GM19452 (cell line): ENCODE data around the gene MAP7.
"Not testable (repeated sequence)": the region's sequence is repeated elsewhere in the genome, so short reads cannot be mapped to it uniquely, and the experiment has no call there.

Experiments used
- ATAC-seq: cut with Tn5 transposase; IDR thresholded peaks from one replicate; pipeline ENCODE4 v1.9.1; 2021; ENCODE audit not compliant: unreplicated experiment

The MAP7 gene

DNA sequence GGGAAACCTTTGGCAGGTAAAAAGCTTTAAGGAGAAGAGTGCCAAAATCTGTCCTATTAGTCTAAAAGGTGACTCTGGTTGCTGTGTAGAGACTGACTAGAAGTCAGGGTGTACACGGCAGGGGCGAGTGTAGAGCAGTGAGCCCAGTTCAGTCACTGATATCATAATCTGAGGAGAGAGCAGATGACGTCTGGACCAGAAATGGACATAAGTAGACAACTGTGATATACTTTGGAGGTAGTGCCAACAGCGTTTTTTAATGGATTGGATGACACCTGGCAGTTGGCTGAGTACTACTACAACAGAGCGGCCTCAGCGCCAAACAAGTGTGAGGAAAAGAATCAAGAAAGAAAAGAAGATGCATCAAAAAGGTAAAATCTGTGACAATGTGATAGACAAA, 76.0 kb downstream of the MAP7 start:
- ATAC-seq: no peak

- no peak for ATAC-seq
These were observed 78.3 kb downstream of the MAP7 start for GRCh38 chr6:136471922-136472321.

- no peak for ATAC-seq
These were observed 78.8 kb downstream of the MAP7 start for GRCh38 chr6:136471372-136471771.

GRCh38 chr6:136470044-136470443, 80.2 kb downstream of the MAP7 start:
- ATAC-seq: no peak

GRCh38 chr6:136469154-136469553, 81.1 kb downstream of the MAP7 start:
- no peak for ATAC-seq

DNA sequence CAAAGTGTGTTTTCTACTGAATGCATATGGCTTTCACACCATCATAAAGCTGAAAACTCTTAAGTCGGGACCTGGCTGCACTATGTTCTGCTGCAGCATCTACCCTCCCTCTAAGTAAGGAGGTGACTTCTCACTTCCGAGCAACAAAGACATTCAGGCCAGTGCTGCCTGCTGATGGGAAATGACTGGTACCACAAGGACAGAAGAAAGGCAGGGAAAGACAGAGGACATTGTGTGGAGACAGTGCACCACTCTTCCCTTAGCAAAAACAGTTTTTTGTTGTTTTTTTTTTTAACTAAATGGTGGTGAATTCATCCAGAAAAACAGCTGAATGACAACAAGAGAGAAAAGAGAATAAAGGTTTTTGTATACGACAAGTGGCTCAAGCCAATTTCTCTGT, 81.5 kb downstream of the MAP7 start:
- ATAC-seq: no peak

DNA sequence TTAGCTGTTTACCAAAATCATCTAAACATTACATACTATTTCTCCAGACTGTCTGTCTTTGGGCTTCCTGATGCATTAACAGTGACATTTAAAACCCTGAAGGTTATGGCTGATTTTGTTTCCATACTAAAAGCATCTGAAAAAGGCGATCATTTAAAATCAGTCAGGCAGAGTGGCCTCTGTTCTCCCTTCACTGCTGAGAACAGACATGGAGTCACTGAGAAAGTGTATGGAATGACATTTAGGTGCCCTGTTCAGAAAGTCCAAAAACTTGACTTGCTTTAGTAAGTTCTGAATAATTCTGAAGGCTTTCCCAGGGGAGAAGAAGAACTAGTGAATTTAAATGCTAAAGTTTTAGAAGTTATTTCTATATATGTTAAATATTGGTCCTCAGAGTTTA, 83.0 kb downstream of the MAP7 start:
- ATAC-seq: no peak

GRCh38 chr6:136466777-136467176, 83.4 kb downstream of the MAP7 start:
- ATAC-seq: no peak

DNA sequence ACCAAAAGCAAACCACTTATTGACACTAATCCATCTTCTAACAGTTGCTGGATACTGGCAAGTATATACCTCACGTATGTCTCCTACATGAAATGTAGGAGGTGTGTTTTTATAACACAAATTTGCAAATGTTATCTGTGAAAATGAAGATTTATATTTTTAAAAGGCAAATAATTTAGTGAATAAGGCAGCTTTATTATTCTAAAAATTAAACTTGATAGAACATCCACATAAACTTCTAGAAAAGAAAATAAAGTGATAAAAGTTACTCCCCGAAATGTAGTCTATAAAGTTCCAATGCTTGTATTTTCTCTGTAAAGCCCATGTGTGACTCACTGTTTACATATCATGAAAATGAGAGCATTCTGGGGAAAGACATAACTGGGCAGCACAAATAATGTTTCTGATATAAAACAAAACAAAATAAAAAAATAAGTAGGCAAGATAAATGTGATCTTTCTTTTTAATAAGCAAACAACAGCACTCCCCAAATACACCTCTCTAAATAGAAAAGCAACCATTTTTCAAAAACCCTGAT, 84.4 kb downstream of the MAP7 start:
- no peak for ATAC-seq

DNA sequence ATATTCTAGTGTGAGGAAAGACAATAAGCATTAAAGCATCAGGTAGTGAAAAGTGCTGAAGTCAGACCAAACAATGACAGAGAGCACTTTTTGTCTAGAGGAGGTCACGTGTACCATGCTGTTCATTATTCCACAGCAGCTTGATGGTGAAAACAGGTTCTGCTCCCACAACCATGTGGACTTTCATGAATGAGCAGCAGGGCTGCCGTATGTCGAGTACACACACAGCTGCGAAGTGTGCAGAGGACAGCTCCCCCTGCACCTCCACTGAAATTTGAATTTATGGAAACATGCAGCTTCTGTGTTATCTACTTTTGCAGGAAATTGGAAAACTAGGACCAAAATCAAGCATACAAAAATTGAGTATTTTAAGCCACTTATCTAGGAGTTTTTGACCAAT, 85.3 kb downstream of the MAP7 start:
- no peak for ATAC-seq

- ATAC-seq: peak; percentile 67
These were observed 86.1 kb downstream of the MAP7 start for GRCh38 chr6:136464148-136464547.

GRCh38 chr6:136463743-136464142, 86.5 kb downstream of the MAP7 start:
- ATAC-seq: no peak

DNA sequence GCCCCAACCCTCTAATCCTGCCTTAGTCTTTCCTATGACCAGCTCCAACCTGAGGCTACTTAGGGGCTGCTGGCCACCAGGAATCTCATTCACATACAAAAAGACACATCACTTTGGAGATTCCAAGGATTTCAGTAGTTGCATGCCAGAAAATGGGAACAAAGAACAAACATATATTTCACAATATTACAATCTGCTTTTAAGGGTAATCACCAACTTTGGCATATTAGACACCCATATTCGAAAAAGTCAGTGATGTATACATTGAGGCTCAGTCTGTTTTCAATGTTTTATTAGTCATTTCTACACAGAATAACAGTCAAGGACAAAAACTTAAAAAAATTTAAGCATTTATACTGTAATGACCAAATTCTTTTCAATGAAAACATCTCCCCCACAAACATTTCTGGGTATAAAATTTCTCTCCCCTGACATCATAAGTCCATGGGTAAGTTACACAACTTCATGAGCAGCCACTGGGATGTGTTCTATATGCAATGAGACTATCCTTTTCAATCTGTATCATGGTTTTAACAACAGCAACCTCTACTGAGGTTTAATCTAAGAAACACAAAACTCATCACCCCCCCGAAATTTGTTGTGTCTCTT, 103.5 kb downstream of the MAP7 start:
- no peak for ATAC-seq

- no peak for ATAC-seq
These were observed 104.1 kb downstream of the MAP7 start for GRCh38 chr6:136446145-136446544.

- ATAC-seq: no peak
These were observed 105.2 kb downstream of the MAP7 start for GRCh38 chr6:136445063-136445462.

DNA sequence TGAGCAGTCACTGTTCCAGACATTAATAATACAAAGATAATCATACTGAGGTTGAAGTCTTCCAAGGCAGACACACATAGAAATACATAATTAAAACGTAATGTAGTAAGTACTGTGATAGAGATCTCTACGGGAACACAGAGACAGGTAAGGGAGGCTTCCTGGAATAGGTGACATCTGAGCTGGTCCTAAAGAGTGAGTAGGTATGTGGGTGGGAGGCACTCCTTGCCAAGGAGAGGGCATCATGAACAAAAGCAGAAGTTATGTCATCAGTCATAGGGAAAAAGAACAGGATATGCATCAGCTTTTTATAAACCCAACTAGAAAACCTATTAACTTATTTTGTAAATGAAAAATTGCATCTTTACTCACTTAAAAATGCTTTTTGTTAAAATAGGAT, 110.0 kb downstream of the MAP7 start:
- ATAC-seq: no peak

- no peak for ATAC-seq
These were observed 110.6 kb downstream of the MAP7 start for GRCh38 chr6:136439514-136440190.

DNA sequence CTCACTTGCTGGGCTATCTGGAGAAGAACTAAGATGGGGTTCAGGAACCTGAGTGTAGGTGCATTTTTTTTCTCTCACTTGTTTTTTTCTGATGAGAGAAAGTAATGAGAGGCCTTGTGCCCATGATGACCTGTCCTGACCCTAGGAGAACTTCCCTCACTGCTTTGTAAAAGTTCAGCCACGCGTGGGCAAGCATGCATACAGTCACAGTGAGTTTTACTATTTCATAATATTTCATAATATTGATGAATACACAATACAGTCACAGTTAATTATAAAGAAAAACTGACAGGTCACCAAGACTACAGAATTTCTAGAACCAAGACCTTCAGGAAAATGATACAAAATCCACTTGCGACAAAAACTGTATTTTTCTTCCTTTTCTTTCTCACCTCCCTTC, 111.8 kb downstream of the MAP7 start:
- no peak for ATAC-seq

GRCh38 chr6:136437246-136437645, 113.0 kb downstream of the MAP7 start:
- ATAC-seq: no peak

- no peak for ATAC-seq
These were observed 115.1 kb downstream of the MAP7 start for GRCh38 chr6:136435101-136435500.

DNA sequence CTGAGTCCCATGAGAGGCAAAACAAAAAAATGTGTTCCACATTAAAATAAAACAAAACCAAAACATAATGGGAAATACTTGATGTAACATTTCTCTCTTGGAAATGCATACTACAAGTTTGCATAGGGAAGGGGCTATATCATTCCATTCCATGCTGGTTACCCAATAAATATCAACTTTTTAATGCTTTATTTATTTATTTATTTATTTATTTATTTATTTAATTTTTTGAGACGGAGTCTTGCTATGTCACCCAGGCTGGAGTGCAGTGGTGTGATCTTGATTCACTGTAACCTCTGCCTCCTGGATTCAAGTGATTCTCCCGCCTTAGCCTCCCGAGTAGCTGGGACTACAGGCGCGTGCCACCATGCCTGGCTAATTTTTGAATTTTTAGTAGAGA, 118.9 kb downstream of the MAP7 start:
- not testable (repeated sequence) for ATAC-seq

- ATAC-seq: no peak
These were observed 120.8 kb downstream of the MAP7 start for GRCh38 chr6:136429264-136430065.
